Stomach (tissue), 9 donors: ENCODE measurements around the gene SYNGR3. TPM values are rescaled to one million over a fixed set of nuclear protein-coding genes. Genes with fewer than 3 reads are reported as not detected.

Experiments
- DNase-seq, 2 donors: peaks; one replicate each; pipeline versions ENCODE4 v3.0.0 to v3.0.0-alpha.2; 2013 to 2019
- H3K27ac ChIP-seq, 5 donors: fragments of 200-600 bp in 4 of 5; sonication (generic) in 4 of 5; one replicate each; pipeline ENCODE4 v1.5.1; 2013 to 2019; ENCODE audit warnings: mild to moderate bottlenecking in 1 of 5, moderate library complexity in 1 of 5
- H3K27me3 ChIP-seq, 3 donors: fragments of 200-600 bp; sonication (generic); one replicate each; pipeline ENCODE4 v1.5.1; 2017 to 2019; ENCODE audit warnings: mixed run types in 1 of 3
- H3K36me3 ChIP-seq, 4 donors: fragments of 200-600 bp; sonication (generic); 1 replicate in 3 of 4; 2 replicates in 1 of 4; pipeline ENCODE4 v1.5.1; 2016 to 2019
- H3K4me1 ChIP-seq, 4 donors: fragments of 200-600 bp; sonication (generic); one replicate each; pipeline ENCODE4 v1.5.1; 2016 to 2019
- H3K4me3 ChIP-seq, 4 donors: fragments of 200-600 bp; sonication (generic) in 3 of 4; one replicate each; pipeline ENCODE4 v1.5.1; 2016 to 2019; ENCODE audit warnings: mild to moderate bottlenecking in 1 of 4
- H3K9me3 ChIP-seq, 4 donors: fragments of 200-600 bp; sonication (generic); one replicate each; pipeline ENCODE4 v1.5.1; 2016 to 2019
- EP300 ChIP-seq: sonication (generic); formaldehyde crosslinking; IDR thresholded peaks from one replicate; pipeline ENCODE4 v1.6.1; 2017; ENCODE audit warnings: antibody characterized with exemption
- POLR2A ChIP-seq, 4 donors: fragments of 450-650 bp; IDR thresholded peaks; one replicate each; pipeline ENCODE4 v1.6.1; 2016; ENCODE audit warnings: antibody characterized with exemption in 4 of 4, control low read depth in 2 of 4, mild to moderate bottlenecking in 1 of 4, moderate library complexity in 1 of 4
- POLR2AphosphoS5 ChIP-seq, 3 donors: sonication (generic); formaldehyde crosslinking; IDR thresholded peaks; one replicate each; pipeline ENCODE4 v1.6.1; 2016; ENCODE audit warnings: antibody characterized with exemption in 3 of 3
- WGBS, 5 donors: extraction: QIAGEN DNeasy Blood & Tissue Kit in 3 of 5; methylation state at CpG; one replicate each; pipeline versions ENCODE4 v1.1.5 to v1.1.7; 2013 to 2018; 5-methylcytosine and 5-hydroxymethylcytosine counted together
- intact Hi-C: fragments of 100-400 bp; cut with DNase I; formaldehyde crosslinking; loops from one replicate; pipeline ENCODE4 v1.15.1; 2023; ENCODE audit warnings: low total_unique reads
- polyA plus RNA-seq, 3 donors: library from polyadenylated mRNA; stranded (reverse); fragments of 200-250 nt; gene quantifications; one replicate each; pipeline ENCODE4 v1.2.3, GENCODE V29; 2013
- total RNA-seq, 5 donors: library from RNA; depleted of rRNA; stranded (reverse); fragments of >200 nt; gene quantifications; one replicate each; pipeline versions ENCODE4 v1.1.0 to v1.2.3, GENCODE V29; 2014 to 2016
- TF ChIP-seq, protein P1 (sequence below), 7 experiments: fragments of 450-650 bp in 4 of 7; fragments of 200-600 bp in 3 of 7; sonication (generic) in 3 of 7; IDR thresholded peaks; one replicate each; pipeline ENCODE4 v1.5.1; 2016 to 2019; ENCODE audit warnings: antibody characterized with exemption in 7 of 7, control low read depth in 2 of 7, mild to moderate bottlenecking in 1 of 7
- donor health status: healthy with polysubstance abuse.
- donor health status: Bipolar disorder and iron deficiency.
- donor health status: healthy.

SYNGR3 gene
- total and polyA plus RNA-seq, 8 donors: 1.3 to 1.7 TPM; not detected in 6

- Histone ChIP-seq H3K9me3 (no peaks in the 10 kb centered on the region), H3K27me3 (no peaks in the 10 kb centered on the region), H3K27ac (no peak overlapping the region), H3K4me1 (peaks cover 18 to 30% (median 25%) of the 10 kb centered on the region in 4 donors), H3K4me3 (no peak overlapping the region), H3K36me3 (peaks cover 2 to 5% (median 5%) of the 10 kb centered on the region in 4 donors)
- WGBS, 5 donors: 81 to 87% (median 85%) methylated on average over 19 of the region's 19 CpGs
- intact Hi-C loops: no loop called here
- DNase-seq: no peak
- TF ChIP-seq EP300 (no peak), POLR2AphosphoS5 (IDR thresholded peaks at IDR 0.05) (no peak), POLR2A (IDR thresholded peaks at IDR 0.05) (no peak)
- TF ChIP-seq, protein P1, sequence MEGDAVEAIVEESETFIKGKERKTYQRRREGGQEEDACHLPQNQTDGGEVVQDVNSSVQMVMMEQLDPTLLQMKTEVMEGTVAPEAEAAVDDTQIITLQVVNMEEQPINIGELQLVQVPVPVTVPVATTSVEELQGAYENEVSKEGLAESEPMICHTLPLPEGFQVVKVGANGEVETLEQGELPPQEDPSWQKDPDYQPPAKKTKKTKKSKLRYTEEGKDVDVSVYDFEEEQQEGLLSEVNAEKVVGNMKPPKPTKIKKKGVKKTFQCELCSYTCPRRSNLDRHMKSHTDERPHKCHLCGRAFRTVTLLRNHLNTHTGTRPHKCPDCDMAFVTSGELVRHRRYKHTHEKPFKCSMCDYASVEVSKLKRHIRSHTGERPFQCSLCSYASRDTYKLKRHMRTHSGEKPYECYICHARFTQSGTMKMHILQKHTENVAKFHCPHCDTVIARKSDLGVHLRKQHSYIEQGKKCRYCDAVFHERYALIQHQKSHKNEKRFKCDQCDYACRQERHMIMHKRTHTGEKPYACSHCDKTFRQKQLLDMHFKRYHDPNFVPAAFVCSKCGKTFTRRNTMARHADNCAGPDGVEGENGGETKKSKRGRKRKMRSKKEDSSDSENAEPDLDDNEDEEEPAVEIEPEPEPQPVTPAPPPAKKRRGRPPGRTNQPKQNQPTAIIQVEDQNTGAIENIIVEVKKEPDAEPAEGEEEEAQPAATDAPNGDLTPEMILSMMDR (IDR thresholded peaks at IDR 0.05): no peak
These were observed 44.0 kb upstream of the SYNGR3 start for GRCh38 chr16:1945559-1946391.

GRCh38 chr16:1946495-1947368, 43.0 kb upstream of the SYNGR3 start:
- Histone ChIP-seq H3K36me3 (no peaks in the 10 kb centered on the region), H3K4me1 (peaks cover 9 to 20% (median 16%) of the 10 kb centered on the region in 4 donors), H3K9me3 (no peaks in the 10 kb centered on the region), H3K4me3 (no peak overlapping the region), H3K27ac (no peak overlapping the region), H3K27me3 (no peaks in the 10 kb centered on the region)
- no peak for TF ChIP-seq POLR2A (IDR thresholded peaks at IDR 0.05)
- no peak for TF ChIP-seq POLR2AphosphoS5 (IDR thresholded peaks at IDR 0.05)
- TF ChIP-seq, protein P1 (IDR thresholded peaks at IDR 0.05): no peak
- no peak for TF ChIP-seq EP300
- no peak for DNase-seq
- WGBS, 5 donors: 77 to 86% (median 85%) methylated on average over 18 to 38 of the region's 38 CpGs
- intact Hi-C loops: no loop called here

DNA sequence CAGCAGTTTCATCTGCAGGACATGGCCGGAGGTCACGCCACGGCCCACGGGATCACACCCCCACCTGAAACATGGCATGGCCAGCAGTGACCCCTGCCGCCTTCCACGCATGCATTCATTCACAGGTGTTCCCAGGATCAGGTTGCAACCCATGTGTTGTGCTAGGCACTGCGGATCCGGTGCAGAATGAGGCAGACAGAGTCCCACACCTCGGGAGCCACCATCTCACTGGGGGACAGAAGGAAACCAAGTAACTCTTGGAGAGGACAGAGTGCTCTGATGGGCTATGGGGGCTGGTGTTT, 42.5 kb upstream of the SYNGR3 start:
- Histone ChIP-seq H3K27me3 (no peaks in the 10 kb centered on the region), H3K27ac (no peak overlapping the region), H3K4me1 (peaks cover 3 to 14% (median 10%) of the 10 kb centered on the region in 4 donors), H3K9me3 (no peaks in the 10 kb centered on the region), H3K4me3 (no peak overlapping the region), H3K36me3 (no peaks in the 10 kb centered on the region)
- intact Hi-C loops: no loop called here
- WGBS, 5 donors: 80 to 92% (median 88%) methylated on average over 4 to 9 of the region's 9 CpGs
- no peak for TF ChIP-seq POLR2A (IDR thresholded peaks at IDR 0.05)
- no peak for TF ChIP-seq EP300
- no peak for DNase-seq

GRCh38 chr16:1949507-1949906, 40.3 kb upstream of the SYNGR3 start:
- no peak for TF ChIP-seq EP300
- no peak for TF ChIP-seq POLR2AphosphoS5 (IDR thresholded peaks at IDR 0.05)
- TF ChIP-seq POLR2A (IDR thresholded peaks at IDR 0.05): no peak
- TF ChIP-seq, protein P1 (IDR thresholded peaks at IDR 0.05): no peak
- intact Hi-C loops: no loop called here
- Histone ChIP-seq H3K27ac (no peak overlapping the region), H3K9me3 (no peaks in the 10 kb centered on the region), H3K4me3 (no peak overlapping the region), H3K27me3 (no peaks in the 10 kb centered on the region), H3K4me1 (peaks cover 0 to 4% (median 0%) of the 10 kb centered on the region in 4 donors), H3K36me3 (no peaks in the 10 kb centered on the region)
- 88 to 96% (median 93%) methylated on average over 10 to 11 of the region's 11 CpGs for WGBS, 5 donors
- no peak for DNase-seq
